ENCODE data around the gene PEX14. TPM values are rescaled to one million over a fixed set of nuclear protein-coding genes. Genes with fewer than 3 reads are reported as not detected.

Gene PEX14
- total and polyA plus RNA-seq, 2 donors (not counting 3 experiments of a cell fraction or from before 2014, with no cell fraction given) = 19.5 to 26.5 TPM

GRCh38 chr1:10641976-10642375, 167.2 kb downstream of the PEX14 start:
- H3K9me1 ChIP-seq (replicated peaks; ENCODE audit: control insufficient read depth, extremely low read depth, insufficient read depth, low read length) = no peaks in the 10 kb centered on the region
- CTCF ChIA-PET = no interaction called here
- FAIRE-seq (no peak), DNase-seq (ENCODE audit: low read depth, low spot score) (no peak)
- H3K4me3 ChIP-seq (replicated peaks in 1 of 3; ENCODE audit: insufficient read depth in 1 of 3, low read depth in 1 of 3, low read length in 3 of 3) = no peak overlapping the region
- no peak overlapping the region for H2AFZ ChIP-seq (ENCODE audit: low read depth, low read length)
- BruUV-seq (replicated peaks) = no TSS peak
- no peak overlapping the region for H3K4me2 ChIP-seq (ENCODE audit: insufficient read depth, low read length)
- no peaks in the 10 kb centered on the region for H3K9me3 ChIP-seq (replicated peaks; ENCODE audit: control insufficient read depth, insufficient read depth, low read length)
- H3K79me2 ChIP-seq (ENCODE audit: control insufficient read depth, insufficient read depth, low read length) = no peaks in the 10 kb centered on the region
- peaks cover 7% of the 10 kb centered on the region for H3K4me1 ChIP-seq (ENCODE audit: control insufficient read depth, extremely low read depth, insufficient read depth, low read length)
- H3K9ac ChIP-seq (replicated peaks; ENCODE audit: extremely low read depth, insufficient read depth, low read length) = no peak overlapping the region
- H4K20me1 ChIP-seq (replicated peaks; ENCODE audit: control insufficient read depth, extremely low read depth, insufficient read depth, low read length) = no peaks in the 10 kb centered on the region
- dilution Hi-C loops (cut with MboI; ENCODE audit: extremely low pct_ligation_motif_present, low sequenced_read_pairs) (no loop called here), intact Hi-C loops (cut with micrococcal nuclease) (no loop called here)
- TF ChIP-seq EZH2 (IDR thresholded peaks at IDR 0.05; ENCODE audit: borderline replicate concordance, low read depth, low read length, severe bottlenecking) (no peak), FOS (IDR thresholded peaks at IDR 0.05; ENCODE audit: borderline replicate concordance, insufficient read depth, low read length) (no peak), POLR2AphosphoS5 (IDR thresholded peaks at IDR 0.05; ENCODE audit: insufficient read depth, low read depth, low read length) (no peak), JUN (IDR thresholded peaks at IDR 0.05; ENCODE audit: borderline replicate concordance, insufficient read depth, insufficient read length, low read depth) (no peak), GATA2 (IDR thresholded peaks at IDR 0.05; ENCODE audit: insufficient read depth, insufficient read length, low read depth, low read length) (no peak), MYC (IDR thresholded peaks at IDR 0.05; ENCODE audit: low read depth, low read length) (no peak), POLR2A (IDR thresholded peaks at IDR 0.05; ENCODE audit: low read depth, low read length) (no peak)
- TF ChIP-seq, protein P1, sequence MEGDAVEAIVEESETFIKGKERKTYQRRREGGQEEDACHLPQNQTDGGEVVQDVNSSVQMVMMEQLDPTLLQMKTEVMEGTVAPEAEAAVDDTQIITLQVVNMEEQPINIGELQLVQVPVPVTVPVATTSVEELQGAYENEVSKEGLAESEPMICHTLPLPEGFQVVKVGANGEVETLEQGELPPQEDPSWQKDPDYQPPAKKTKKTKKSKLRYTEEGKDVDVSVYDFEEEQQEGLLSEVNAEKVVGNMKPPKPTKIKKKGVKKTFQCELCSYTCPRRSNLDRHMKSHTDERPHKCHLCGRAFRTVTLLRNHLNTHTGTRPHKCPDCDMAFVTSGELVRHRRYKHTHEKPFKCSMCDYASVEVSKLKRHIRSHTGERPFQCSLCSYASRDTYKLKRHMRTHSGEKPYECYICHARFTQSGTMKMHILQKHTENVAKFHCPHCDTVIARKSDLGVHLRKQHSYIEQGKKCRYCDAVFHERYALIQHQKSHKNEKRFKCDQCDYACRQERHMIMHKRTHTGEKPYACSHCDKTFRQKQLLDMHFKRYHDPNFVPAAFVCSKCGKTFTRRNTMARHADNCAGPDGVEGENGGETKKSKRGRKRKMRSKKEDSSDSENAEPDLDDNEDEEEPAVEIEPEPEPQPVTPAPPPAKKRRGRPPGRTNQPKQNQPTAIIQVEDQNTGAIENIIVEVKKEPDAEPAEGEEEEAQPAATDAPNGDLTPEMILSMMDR (IDR thresholded peaks at IDR 0.05; ENCODE audit: extremely low read depth in 1 of 2, insufficient read depth in 1 of 2, low read depth in 1 of 2, low read length in 2 of 2) = no peak
- TF ChIP-seq, protein P2, sequence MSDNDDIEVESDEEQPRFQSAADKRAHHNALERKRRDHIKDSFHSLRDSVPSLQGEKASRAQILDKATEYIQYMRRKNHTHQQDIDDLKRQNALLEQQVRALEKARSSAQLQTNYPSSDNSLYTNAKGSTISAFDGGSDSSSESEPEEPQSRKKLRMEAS (IDR thresholded peaks at IDR 0.05; ENCODE audit: insufficient read depth, insufficient read length) = no peak
- H3K36me3 ChIP-seq (ENCODE audit: control insufficient read depth in 2 of 2, extremely low read depth in 1 of 2, insufficient read depth in 2 of 2, low read length in 2 of 2) = no peaks in the 10 kb centered on the region
- no peak overlapping the region for H3K27ac ChIP-seq (ENCODE audit: insufficient read depth, low read depth, low read length)
- POLR2A ChIA-PET = no interaction called here
- H3K27me3 ChIP-seq (ENCODE audit: control insufficient read depth in 2 of 2, insufficient read depth in 2 of 2, low read length in 2 of 2) = peaks cover 0 to 9% of the 10 kb centered on the region in 2 experiments

All from endothelial cell of umbilical vein (primary cell).